Right lobe of liver (tissue), 6 donors: ENCODE results near the gene GPR141. TPM values are rescaled to one million over a fixed set of nuclear protein-coding genes. Genes with fewer than 3 reads are reported as not detected.

Source experiments
- ATAC-seq, 4 donors: fragments of 200-7000 bp; cut with Tn5 transposase; one replicate each; pipeline ENCODE4 v1.9.1; 2020; ENCODE audit warnings: mild to moderate bottlenecking in 4 of 4, moderate library complexity in 4 of 4
- DNase-seq, 3 donors: peaks; one replicate each; pipeline ENCODE4 v3.0.0-alpha.2; 2020
- H3K27ac ChIP-seq, 3 donors: fragments of 200-600 bp; one replicate each; pipeline ENCODE4 v1.8.0; 2022
- H3K27me3 ChIP-seq, 2 donors: fragments of 200-600 bp; one replicate each; pipeline ENCODE4 v1.8.0; 2022
- H3K36me3 ChIP-seq, 4 donors: fragments of 200-600 bp; sonication (generic) in 1 of 4; one replicate each; pipeline versions ENCODE4 v1.5.1 to v1.8.0; 2017 to 2022; ENCODE audit warnings: control low read depth in 1 of 4
- H3K4me1 ChIP-seq, 4 donors: fragments of 200-600 bp; sonication (generic) in 1 of 4; one replicate each; pipeline versions ENCODE4 v1.5.1 to v1.8.0; 2017 to 2022; ENCODE audit warnings: control low read depth in 1 of 4
- H3K4me3 ChIP-seq, 3 donors: fragments of 200-600 bp; one replicate each; pipeline ENCODE4 v1.8.0; 2022
- H3K9me3 ChIP-seq, 4 donors: fragments of 200-600 bp; sonication (generic) in 1 of 4; one replicate each; pipeline versions ENCODE4 v1.5.1 to v1.8.0; 2017 to 2022; ENCODE audit warnings: control low read depth in 1 of 4
- POLR2A ChIP-seq: fragments of 450-650 bp; IDR thresholded peaks from one replicate; pipeline ENCODE4 v1.6.1; 2017; ENCODE audit warnings: antibody characterized with exemption, mild to moderate bottlenecking
- WGBS: methylation state at CpG from one replicate; pipeline ENCODE4 v1.1.6; 2018; ENCODE audit warnings: low coverage, low lambda C conversion rate; ENCODE audit not compliant: insufficient coverage; ENCODE audit errors: missing lambda C conversion rate; 5-methylcytosine and 5-hydroxymethylcytosine counted together
- intact Hi-C, 2 donors: fragments of 100-400 bp; cut with DNase I; formaldehyde crosslinking; loops; one replicate each; pipeline versions ENCODE4 v1.11.2 to v1.14.1; 2022
- total RNA-seq, 6 experiments: library from RNA; depleted of rRNA in 2 of 6; stranded (reverse); fragments of >200 nt in 2 of 6; fragmentation: NEBNext Ultra II Directional in 3 of 6; extraction: Animal tissue kit (Norgen Biotek cat#: 25700) in 3 of 6; gene quantifications; one replicate each; pipeline versions ENCODE4 v1.1.0 to v1.2.4, GENCODE V29; 2016 to 2023
- TF ChIP-seq, protein P1 (sequence below), 4 donors: fragments of 200-600 bp in 3 of 4; fragments of 450-650 bp in 1 of 4; IDR thresholded peaks; one replicate each; pipeline versions ENCODE4 v1.5.1 to v1.8.0; 2016 to 2022; ENCODE audit warnings: antibody characterized with exemption in 4 of 4, mild to moderate bottlenecking in 2 of 4
- donor health status: DM: no; HTN: yes; CAD: no.
- donor health status: DM: no; HTN: no; CAD: no.
- donor health status: DM: no; HTN: no; CAD: no.
- donor health status: DM: no; HTN: yes; CAD: no.
- donor health status: DM: no; HTN: yes; CAD: no.

GPR141 gene
- total RNA-seq, 6 experiments from 2014 or later, result 0.51 to 0.60 TPM; not detected in 4

DNA sequence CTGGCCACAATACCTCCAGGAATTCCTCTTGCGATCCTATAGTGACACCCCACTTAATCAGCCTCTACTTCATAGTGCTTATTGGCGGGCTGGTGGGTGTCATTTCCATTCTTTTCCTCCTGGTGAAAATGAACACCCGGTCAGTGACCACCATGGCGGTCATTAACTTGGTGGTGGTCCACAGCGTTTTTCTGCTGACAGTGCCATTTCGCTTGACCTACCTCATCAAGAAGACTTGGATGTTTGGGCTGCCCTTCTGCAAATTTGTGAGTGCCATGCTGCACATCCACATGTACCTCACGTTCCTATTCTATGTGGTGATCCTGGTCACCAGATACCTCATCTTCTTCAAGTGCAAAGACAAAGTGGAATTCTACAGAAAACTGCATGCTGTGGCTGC, 56.8 kb downstream of the GPR141 start:
- Histone ChIP-seq H3K36me3 (no peaks in the 10 kb centered on the region), H3K27ac (no peak overlapping the region), H3K27me3 (no peaks in the 10 kb centered on the region), H3K4me1 (no peaks in the 10 kb centered on the region), H3K4me3 (no peak overlapping the region), H3K9me3 (no peaks in the 10 kb centered on the region)
- no peak for DNase-seq
- ATAC-seq, result no peak
- WGBS, result 96% methylated on average over 4 of the region's 7 CpGs
- intact Hi-C loops, result no loop called here
- TF ChIP-seq, protein P1, sequence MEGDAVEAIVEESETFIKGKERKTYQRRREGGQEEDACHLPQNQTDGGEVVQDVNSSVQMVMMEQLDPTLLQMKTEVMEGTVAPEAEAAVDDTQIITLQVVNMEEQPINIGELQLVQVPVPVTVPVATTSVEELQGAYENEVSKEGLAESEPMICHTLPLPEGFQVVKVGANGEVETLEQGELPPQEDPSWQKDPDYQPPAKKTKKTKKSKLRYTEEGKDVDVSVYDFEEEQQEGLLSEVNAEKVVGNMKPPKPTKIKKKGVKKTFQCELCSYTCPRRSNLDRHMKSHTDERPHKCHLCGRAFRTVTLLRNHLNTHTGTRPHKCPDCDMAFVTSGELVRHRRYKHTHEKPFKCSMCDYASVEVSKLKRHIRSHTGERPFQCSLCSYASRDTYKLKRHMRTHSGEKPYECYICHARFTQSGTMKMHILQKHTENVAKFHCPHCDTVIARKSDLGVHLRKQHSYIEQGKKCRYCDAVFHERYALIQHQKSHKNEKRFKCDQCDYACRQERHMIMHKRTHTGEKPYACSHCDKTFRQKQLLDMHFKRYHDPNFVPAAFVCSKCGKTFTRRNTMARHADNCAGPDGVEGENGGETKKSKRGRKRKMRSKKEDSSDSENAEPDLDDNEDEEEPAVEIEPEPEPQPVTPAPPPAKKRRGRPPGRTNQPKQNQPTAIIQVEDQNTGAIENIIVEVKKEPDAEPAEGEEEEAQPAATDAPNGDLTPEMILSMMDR (IDR thresholded peaks at IDR 0.05), result no peak
- TF ChIP-seq POLR2A, result no peak

DNA sequence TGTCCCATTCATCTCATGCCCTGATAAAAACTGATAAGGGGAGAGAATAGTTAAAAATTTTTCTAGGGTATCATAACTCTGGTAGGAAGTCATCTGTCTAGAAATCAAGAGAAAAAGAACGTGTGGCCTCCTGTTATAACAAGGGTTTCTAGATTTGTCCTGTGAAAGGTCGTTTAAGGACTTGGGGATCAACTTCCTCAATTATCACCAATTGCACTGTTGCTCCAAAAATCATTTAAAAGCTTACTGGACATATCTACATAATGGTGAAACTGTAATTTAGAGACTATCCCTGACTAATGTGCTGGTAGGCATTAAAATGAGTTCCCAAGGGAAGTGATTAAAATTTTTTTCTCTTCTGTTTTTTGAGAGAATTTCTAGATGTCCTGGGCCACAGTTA, 58.2 kb downstream of the GPR141 start:
- no peaks in the 10 kb centered on the region for H3K36me3 ChIP-seq
- H3K4me1 ChIP-seq, result no peaks in the 10 kb centered on the region
- no peak overlapping the region for H3K27ac ChIP-seq
- DNase-seq (no peak), ATAC-seq (no peak)
- 11% methylated on average over 2 of the region's 2 CpGs for WGBS
- TF ChIP-seq, protein P1 (IDR thresholded peaks at IDR 0.05), result no peak
- TF ChIP-seq POLR2A, result no peak
- no peaks in the 10 kb centered on the region for H3K9me3 ChIP-seq
- H3K27me3 ChIP-seq, result no peaks in the 10 kb centered on the region
- intact Hi-C loops, result no loop called here
- no peak overlapping the region for H3K4me3 ChIP-seq

DNA sequence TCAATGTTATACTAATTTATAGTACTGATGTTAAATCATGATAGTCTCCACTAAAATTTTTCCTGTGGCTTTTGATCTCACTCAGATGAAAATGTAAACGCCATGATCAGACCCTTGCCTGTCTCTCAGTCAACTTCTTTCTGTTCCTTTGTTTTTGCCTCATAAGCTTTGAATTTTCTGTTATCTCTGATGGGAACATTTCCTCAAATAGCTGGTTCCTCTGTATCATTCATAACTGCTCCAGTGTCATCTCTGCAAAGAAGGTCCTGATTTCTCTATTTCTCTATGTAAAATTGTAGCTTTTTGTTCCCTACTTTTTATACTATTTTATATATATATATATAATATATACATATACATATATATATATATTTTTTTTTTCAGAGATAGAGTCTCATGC, 67.5 kb downstream of the GPR141 start:
- Histone ChIP-seq H3K9me3 (no peaks in the 10 kb centered on the region), H3K36me3 (no peaks in the 10 kb centered on the region), H3K27me3 (no peaks in the 10 kb centered on the region), H3K27ac (no peak overlapping the region), H3K4me3 (no peak overlapping the region), H3K4me1 (no peaks in the 10 kb centered on the region)
- 23% methylated on average over 1 of the region's 1 CpG for WGBS
- ATAC-seq (no peak), DNase-seq (no peak)
- TF ChIP-seq, protein P1 (IDR thresholded peaks at IDR 0.05), result no peak
- no peak for TF ChIP-seq POLR2A
- intact Hi-C loops, result no loop called here

DNA sequence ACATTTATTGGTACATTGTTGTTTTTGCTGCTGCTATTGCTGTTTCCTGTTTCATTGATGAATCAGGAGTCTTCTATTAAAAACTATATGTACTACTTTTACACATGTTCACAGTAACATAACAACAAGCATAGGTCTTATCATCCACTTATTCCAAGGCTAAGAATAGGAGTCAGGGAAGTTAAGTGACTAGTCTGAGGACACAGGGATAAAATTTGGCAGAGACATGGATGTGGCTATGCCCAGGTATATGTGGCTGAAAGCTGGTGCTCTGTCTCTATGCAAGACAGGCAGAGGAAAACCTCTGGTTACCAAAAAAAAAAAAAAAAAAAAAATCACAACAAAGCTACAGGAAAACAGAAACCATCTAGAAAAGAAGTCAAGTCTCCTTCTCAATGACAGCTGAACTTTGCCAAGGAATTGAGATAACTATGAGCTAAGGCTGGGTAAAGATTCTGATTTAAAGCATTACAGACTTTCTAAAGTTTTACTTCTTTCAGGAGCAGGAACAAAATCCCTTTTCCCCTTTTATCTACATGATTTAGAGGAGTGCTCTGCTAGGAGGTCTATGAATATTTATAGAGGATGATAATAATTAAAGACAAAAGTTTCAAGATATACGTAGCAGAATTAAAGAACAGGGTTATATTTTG, 70.0 kb downstream of the GPR141 start:
- TF ChIP-seq, protein P1 (IDR thresholded peaks at IDR 0.05), result no peak
- no peak for TF ChIP-seq POLR2A
- 25% methylated on average over 1 of the region's 1 CpG for WGBS
- ATAC-seq, result no peak

More for the DNA sequence above, 70.0 kb downstream of the GPR141 start:
- DNase-seq, result no peak
- Histone ChIP-seq H3K4me3 (no peak overlapping the region), H3K27ac (no peak overlapping the region), H3K36me3 (no peaks in the 10 kb centered on the region), H3K4me1 (no peaks in the 10 kb centered on the region), H3K27me3 (no peaks in the 10 kb centered on the region), H3K9me3 (no peaks in the 10 kb centered on the region)
- intact Hi-C loops, result no loop called here
